PC-3 (cell line): Measurements from ENCODE around the gene NR5A2. TPM values are rescaled to one million over a fixed set of nuclear protein-coding genes. Genes with fewer than 3 reads are reported as not detected.
A peak's percentile ranks its signal among the peaks of the same experiment; 100 is the strongest.

Experiments
- ATAC-seq: fragments of 200-7000 bp; cut with Tn5 transposase; 2 replicates; pipeline ENCODE4 v1.9.1; 2020; ENCODE audit warnings: mild to moderate bottlenecking, moderate library complexity
- BruUV-seq: library from RNA; stranded (reverse); fragments of 400-500 nt; replicated peaks from 2 replicates; lab custom pipeline; 2021; lab: Mats Ljungman, UMichigan
- CTCF ChIA-PET: fragments of 300-600 bp; sonication (Branson Sonifier 250); formaldehyde crosslinking; loops from one replicate; lab custom pipeline; 2022; ENCODE audit warnings: antibody characterized with exemption; lab: Charles Lee
- POLR2A ChIA-PET: fragments of 300-600 bp; sonication (Branson Sonifier 250); formaldehyde crosslinking; loops from one replicate; lab custom pipeline; 2022; ENCODE audit warnings: antibody characterized with exemption; ENCODE audit not compliant: unreplicated experiment; lab: Charles Lee
- DNase-seq: peaks from one replicate; pipeline ENCODE4 v3.0.0-alpha.2; 2015
- H2AFZ ChIP-seq: fragments of 300-600 bp; sonication (generic); 2 replicates; pipeline ENCODE4 v1.6.0; 2016; ENCODE audit warnings: antibody characterized with exemption, low read length
- H3F3A ChIP-seq: fragments of 300-600 bp; sonication (generic); one replicate; pipeline ENCODE4 v1.6.0; 2017; ENCODE audit warnings: antibody characterized with exemption, low read length, control low read depth, mild to moderate bottlenecking; ENCODE audit not compliant: unreplicated experiment
- H3K27ac ChIP-seq: fragments of 300-600 bp; sonication (generic); 2 replicates; pipeline ENCODE4 v1.5.1; 2016; ENCODE audit warnings: mild to moderate bottlenecking, low read length
- H3K27me3 ChIP-seq: fragments of 300-600 bp; sonication (generic); 2 replicates; pipeline ENCODE4 v1.6.1; 2016; ENCODE audit warnings: low read length, mixed read lengths
- H3K36me3 ChIP-seq: fragments of 300-600 bp; sonication (generic); 2 replicates; pipeline ENCODE4 v1.6.1; 2016; ENCODE audit warnings: low read depth, mixed run types, low read length, mixed read lengths
- H3K4me1 ChIP-seq: fragments of 300-600 bp; sonication (generic); 2 replicates; pipeline ENCODE4 v1.5.1; 2016; ENCODE audit warnings: low read length; ENCODE audit not compliant: insufficient read depth
- H3K4me2 ChIP-seq: fragments of 300-600 bp; sonication (generic); 2 replicates; pipeline ENCODE4 v1.6.0; 2016; ENCODE audit warnings: low read length
- H3K4me3 ChIP-seq: fragments of 300-600 bp; sonication (generic); 2 replicates; pipeline ENCODE4 v1.5.1; 2016; ENCODE audit warnings: mild to moderate bottlenecking, low read length, mixed read lengths
- H3K79me2 ChIP-seq: fragments of 300-600 bp; sonication (generic); 2 replicates; pipeline ENCODE4 v1.6.1; 2017; ENCODE audit warnings: low read length, mixed read lengths
- H3K9ac ChIP-seq: fragments of 300-600 bp; sonication (generic); 2 replicates; pipeline ENCODE4 v1.6.0; 2016; ENCODE audit warnings: mild to moderate bottlenecking, low read length
- H3K9me2 ChIP-seq: fragments of 300-600 bp; sonication (generic); replicated peaks from 2 replicates; pipeline ENCODE4 v1.6.1; 2016; ENCODE audit warnings: mixed run types, low read length, mixed read lengths
- H3K9me3 ChIP-seq: fragments of 300-600 bp; sonication (generic); 2 replicates; pipeline ENCODE4 v1.6.1; 2016; ENCODE audit warnings: low read length, mixed read lengths
- H4K20me1 ChIP-seq: fragments of 300-600 bp; sonication (generic); 2 replicates; pipeline ENCODE4 v1.6.1; 2016; ENCODE audit warnings: low read length, mixed read lengths
- CTCF ChIP-seq: fragments of 300-600 bp; sonication (generic); conservative IDR thresholded peaks from 2 replicates; pipeline ENCODE4 v1.5.1; 2017; ENCODE audit warnings: antibody characterized with exemption, low read depth, mild to moderate bottlenecking, low read length
- EZH2 ChIP-seq: fragments of 300-600 bp; sonication (generic); IDR thresholded peaks from one replicate; pipeline ENCODE4 v1.6.1; 2017; ENCODE audit warnings: antibody characterized with exemption, mild to moderate bottlenecking, low read length; ENCODE audit not compliant: unreplicated experiment
- EZH2phosphoT487 ChIP-seq: fragments of 300-600 bp; sonication (generic); IDR thresholded peaks from 2 replicates; pipeline ENCODE4 v1.6.1; 2018; ENCODE audit warnings: mild to moderate bottlenecking, antibody characterized with exemption, low read length, borderline replicate concordance
- intact Hi-C: fragments of 100-400 bp; cut with micrococcal nuclease; formaldehyde crosslinking; loops from 2 replicates; pipeline ENCODE4 v1.9.0; 2023
- total RNA-seq: library from RNA; depleted of rRNA; stranded (reverse); fragments of >200 nt; gene quantifications from 2 replicates; pipeline ENCODE4 v1.2.3, GENCODE V29; 2014

NR5A2 gene
- total RNA-seq, 1 experiment from 2014 or later: 0.36 TPM

- POLR2A ChIA-PET: no interaction called here
- intact Hi-C loops: loop anchor here (5.0 to 10.0 kb wide), 2 partner anchors 148 to 240 kb away; no protein-coding TSS in a partner anchor
- CTCF ChIA-PET: no interaction called here
- Histone ChIP-seq H3K4me2 (no peak overlapping the region), H3K4me3 (no peak overlapping the region), H3F3A (no peaks in the 10 kb centered on the region), H3K9me2 (no peaks in the 10 kb centered on the region), H3K4me1 (no peaks in the 10 kb centered on the region), H3K9me3 (no peaks in the 10 kb centered on the region), H2AFZ (no peak overlapping the region), H3K27me3 (peaks cover 8% of the 10 kb centered on the region), H3K36me3 (no peaks in the 10 kb centered on the region), H3K79me2 (no peaks in the 10 kb centered on the region), H3K27ac (no peak overlapping the region), H4K20me1 (no peaks in the 10 kb centered on the region), H3K9ac (no peak overlapping the region)
- no peak for DNase-seq
- TF ChIP-seq CTCF: no peak
- no peak for TF ChIP-seq EZH2
- no peak for TF ChIP-seq EZH2phosphoT487
- BruUV-seq: no TSS peak
- ATAC-seq: no peak
Measured at GRCh38 chr1:200022239-200022804, 5.2 kb upstream of the NR5A2 start.

DNA sequence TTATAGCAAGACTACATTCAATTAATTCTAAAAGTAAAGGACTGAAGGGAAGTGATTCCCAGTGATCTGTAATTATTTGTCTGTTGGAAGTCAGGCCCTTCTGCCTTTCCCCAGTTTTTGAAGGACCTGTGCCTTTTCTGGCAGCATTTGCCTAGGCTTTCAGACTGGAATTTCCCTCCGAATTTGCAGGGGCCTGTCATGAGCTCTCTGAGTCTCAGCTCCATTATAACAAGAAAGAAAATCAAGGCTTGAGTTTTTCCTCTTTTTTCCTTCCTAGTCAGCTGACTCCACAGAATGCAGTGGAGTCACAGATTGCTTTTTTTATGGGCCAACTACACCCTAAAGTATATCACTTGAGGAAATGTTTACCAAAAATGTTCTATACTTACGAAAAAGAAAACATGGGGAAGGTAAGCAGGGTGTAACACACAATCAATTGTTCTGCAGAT lies 1.1 kb downstream of the NR5A2 start:
- POLR2A ChIA-PET: interaction anchor here (0.7 kb wide), 2 partner anchors 11 to 45 kb away, joined by 3 to 5 read pairs; no protein-coding TSS in a partner anchor
- BruUV-seq: TSS peak; percentile 92
- Histone ChIP-seq H3K79me2 (no peaks in the 10 kb centered on the region), H3K4me3 (peak overlapping the region; percentile 65), H2AFZ (peak overlapping the region; percentile 89), H3K27me3 (peaks cover 45% of the 10 kb centered on the region), H3K9me3 (no peaks in the 10 kb centered on the region), H4K20me1 (no peaks in the 10 kb centered on the region), H3K4me1 (peaks cover 12% of the 10 kb centered on the region), H3K4me2 (peak overlapping the region; percentile 82), H3K9me2 (no peaks in the 10 kb centered on the region), H3K9ac (peak overlapping the region; percentile 4), H3K27ac (no peak overlapping the region), H3F3A (no peaks in the 10 kb centered on the region), H3K36me3 (no peaks in the 10 kb centered on the region)
- peak; percentile 21 for ATAC-seq
- TF ChIP-seq EZH2phosphoT487: peak; percentile 17; the same call in 1 of the 2 replicates
- TF ChIP-seq CTCF: no peak
- TF ChIP-seq EZH2: no peak
- intact Hi-C loops: loop anchor here (2.0 to 10.0 kb wide), 5 partner anchors 20 to 341 kb away; no protein-coding TSS in a partner anchor
- peak; percentile 57 for DNase-seq
- CTCF ChIA-PET: interaction anchor here (0.6 to 0.9 kb wide), 7 partner anchors 30 to 519 kb away, joined by 3 to 6 read pairs (median 4); no protein-coding TSS in a partner anchor
